Activated gamma-delta T cell treated with Interleukin-2 at 50 U/mL for 16 hours (primary cell): ENCODE results near the gene AQP1.

ENCODE experiments used
- DNase-seq: peaks from one replicate; pipeline ENCODE4 v3.0.0-alpha.2; 2020

Gene AQP1

GRCh38 chr7:30922596-30922995 is 10.9 kb downstream of the AQP1 start:
- no peak for DNase-seq

GRCh38 chr7:30923009-30923773 is 11.5 kb downstream of the AQP1 start:
- peak; percentile 2 for DNase-seq

GRCh38 chr7:30923774-30924413 is 12.2 kb downstream of the AQP1 start:
- DNase-seq: peak; percentile 1

GRCh38 chr7:30924624-30925023 is 13.0 kb downstream of the AQP1 start:
- DNase-seq: peak; percentile 1

- peak; percentile 0 for DNase-seq
These were observed 13.5 kb downstream of the AQP1 start for GRCh38 chr7:30925117-30925516.

- no peak for DNase-seq
These were observed 14.3 kb downstream of the AQP1 start for GRCh38 chr7:30925913-30926312.

- peak; percentile 0 for DNase-seq
These were observed 14.7 kb downstream of the AQP1 start for GRCh38 chr7:30926313-30926712.

- no peak for DNase-seq
These were observed 15.4 kb downstream of the AQP1 start for GRCh38 chr7:30927040-30927439.

GRCh38 chr7:30927559-30927958 is 15.9 kb downstream of the AQP1 start:
- DNase-seq: no peak

GRCh38 chr7:30928254-30928872 is 16.7 kb downstream of the AQP1 start:
- peak; percentile 0 for DNase-seq

- peak; percentile 1 for DNase-seq
These were observed 18.0 kb downstream of the AQP1 start for GRCh38 chr7:30929686-30930085.

GRCh38 chr7:30930621-30931020 is 19.0 kb downstream of the AQP1 start:
- DNase-seq: peak; percentile 1

GRCh38 chr7:30931161-30931928 is 19.7 kb downstream of the AQP1 start:
- no peak for DNase-seq

- DNase-seq: no peak
These were observed 20.4 kb downstream of the AQP1 start for GRCh38 chr7:30931929-30932540.

GRCh38 chr7:30932562-30932961 is 20.9 kb downstream of the AQP1 start:
- DNase-seq: no peak

GRCh38 chr7:30933124-30933974 is 21.7 kb downstream of the AQP1 start:
- no peak for DNase-seq

GRCh38 chr7:30934225-30934624 is 22.6 kb downstream of the AQP1 start:
- no peak for DNase-seq

GRCh38 chr7:30934732-30935568 is 23.3 kb downstream of the AQP1 start:
- no peak for DNase-seq

GRCh38 chr7:30935569-30935877 is 23.9 kb downstream of the AQP1 start:
- DNase-seq: no peak

GRCh38 chr7:30936650-30937245 is 25.1 kb downstream of the AQP1 start:
- DNase-seq: no peak

- no peak for DNase-seq
These were observed 25.8 kb downstream of the AQP1 start for GRCh38 chr7:30937416-30937815.
